Effector memory CD8-positive, alpha-beta T cell (primary cell): ENCODE measurements around the gene STX17.
"Not testable (repeated sequence)": the region's sequence is repeated elsewhere in the genome, so short reads cannot be mapped to it uniquely, and the experiment has no call there.

Source experiments
- ATAC-seq: fragments of 150-1000 bp; cut with Tn5 transposase; replicated peaks from 2 replicates; pipeline ENCODE4 v1.10.0; 2021; ENCODE audit warnings: mild to moderate bottlenecking, moderate library complexity
- DNase-seq, 3 experiments: peaks; one replicate each; pipeline ENCODE4 v3.0.0; 2021
- H3K27ac Mint-ChIP-seq, 2 donors: one replicate each; pipeline ENCODE4 v1.8.0; 2022; ENCODE audit warnings: mild to moderate bottlenecking in 2 of 2, mixed read lengths in 2 of 2, moderate library complexity in 2 of 2
- H3K27me3 Mint-ChIP-seq, 2 donors: one replicate each; pipeline ENCODE4 v1.8.0; 2022; ENCODE audit warnings: mixed read lengths in 2 of 2
- H3K36me3 Mint-ChIP-seq: one replicate; pipeline ENCODE4 v1.8.0; 2022; ENCODE audit warnings: mild to moderate bottlenecking, moderate library complexity, mixed read lengths; ENCODE audit not compliant: insufficient read depth
- H3K4me1 Mint-ChIP-seq, 2 donors: one replicate each; pipeline ENCODE4 v1.8.0; 2022; ENCODE audit warnings: low read depth in 2 of 2, mixed read lengths in 2 of 2
- H3K4me3 Mint-ChIP-seq, 2 donors: one replicate each; pipeline ENCODE4 v1.8.0; 2022; ENCODE audit warnings: mild to moderate bottlenecking in 2 of 2, mixed read lengths in 2 of 2, moderate library complexity in 2 of 2
- H3K9me3 Mint-ChIP-seq, 2 donors: one replicate each; pipeline ENCODE4 v1.8.0; 2022; ENCODE audit warnings: mixed read lengths in 2 of 2

STX17 gene

DNA sequence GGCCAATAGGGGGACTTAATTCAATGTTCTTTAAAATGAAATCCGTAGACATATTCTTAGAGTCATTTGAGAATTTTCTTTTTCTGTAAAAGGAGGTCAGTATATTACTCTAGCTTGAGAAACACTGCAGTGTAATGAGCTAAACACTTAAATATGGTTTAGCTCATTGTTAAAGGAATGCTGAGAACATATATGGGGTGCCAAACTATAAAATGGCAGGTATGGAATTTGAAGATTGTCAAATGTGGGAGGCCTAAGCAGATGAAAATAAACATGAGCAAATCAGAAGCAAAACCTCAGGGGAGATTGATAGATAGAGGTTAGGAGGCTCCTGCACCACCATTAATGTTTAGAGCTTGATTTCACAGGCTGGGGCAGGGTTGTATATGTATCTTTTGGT lies 57.9 kb downstream of the STX17 start:
- H3K27ac Mint-ChIP-seq = peak overlapping the region in 1 of 2 donors; percentile 29
- H3K27me3 Mint-ChIP-seq = no peaks in the 10 kb centered on the region
- no peaks in the 10 kb centered on the region for H3K9me3 Mint-ChIP-seq
- DNase-seq (no peak), ATAC-seq (no peak)
- no peak overlapping the region for H3K4me3 Mint-ChIP-seq
- H3K36me3 Mint-ChIP-seq = peaks cover 37% of the 10 kb centered on the region
- no peaks in the 10 kb centered on the region for H3K4me1 Mint-ChIP-seq

DNA sequence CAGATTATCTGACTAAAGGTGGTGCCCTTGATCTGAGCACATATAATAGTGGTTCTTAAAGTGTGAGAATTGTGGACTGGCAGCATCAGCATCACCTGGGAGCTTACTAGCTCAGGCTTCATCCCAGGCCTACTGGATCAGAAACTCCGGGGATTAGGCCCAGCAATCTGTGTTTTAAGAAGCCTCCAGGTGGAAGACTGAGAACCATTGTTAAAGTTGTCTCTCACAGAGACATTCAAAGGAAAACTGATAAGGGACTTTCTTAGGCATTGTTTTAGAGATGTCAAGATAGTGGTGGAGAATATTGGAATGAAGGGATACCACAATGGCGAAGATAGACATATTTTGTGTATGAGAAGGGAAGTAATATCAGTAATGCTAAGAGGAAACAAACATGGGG lies 59.5 kb downstream of the STX17 start:
- Mint-ChIP-seq H3K27me3 (no peaks in the 10 kb centered on the region), H3K36me3 (peaks cover 22% of the 10 kb centered on the region), H3K9me3 (no peaks in the 10 kb centered on the region), H3K4me1 (no peaks in the 10 kb centered on the region), H3K27ac (no peak overlapping the region), H3K4me3 (no peak overlapping the region)
- no peak for DNase-seq
- ATAC-seq = no peak

DNA sequence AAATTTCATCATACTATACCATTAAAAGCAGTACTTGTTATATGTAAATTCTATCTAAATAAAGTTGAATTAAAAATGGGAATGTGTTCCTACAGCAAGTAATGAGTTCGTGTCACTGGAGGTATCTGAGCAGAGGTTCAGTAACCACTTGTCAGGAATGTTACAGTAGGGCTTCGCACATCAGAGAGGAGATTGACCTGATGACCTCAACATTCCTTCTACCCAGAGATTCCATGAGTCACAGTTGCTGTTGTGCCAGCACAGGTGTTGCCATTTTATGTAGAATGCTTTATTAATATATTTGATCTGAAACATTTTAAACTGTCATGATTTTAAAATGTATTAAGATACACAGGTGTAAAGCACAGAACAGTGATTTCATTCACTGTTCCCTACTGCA lies 60.3 kb downstream of the STX17 start:
- DNase-seq = no peak
- Mint-ChIP-seq H3K4me3 (no peak overlapping the region), H3K27me3 (no peaks in the 10 kb centered on the region), H3K4me1 (no peaks in the 10 kb centered on the region), H3K9me3 (no peaks in the 10 kb centered on the region), H3K27ac (no peak overlapping the region), H3K36me3 (peaks cover 18% of the 10 kb centered on the region)
- ATAC-seq = no peak

DNA sequence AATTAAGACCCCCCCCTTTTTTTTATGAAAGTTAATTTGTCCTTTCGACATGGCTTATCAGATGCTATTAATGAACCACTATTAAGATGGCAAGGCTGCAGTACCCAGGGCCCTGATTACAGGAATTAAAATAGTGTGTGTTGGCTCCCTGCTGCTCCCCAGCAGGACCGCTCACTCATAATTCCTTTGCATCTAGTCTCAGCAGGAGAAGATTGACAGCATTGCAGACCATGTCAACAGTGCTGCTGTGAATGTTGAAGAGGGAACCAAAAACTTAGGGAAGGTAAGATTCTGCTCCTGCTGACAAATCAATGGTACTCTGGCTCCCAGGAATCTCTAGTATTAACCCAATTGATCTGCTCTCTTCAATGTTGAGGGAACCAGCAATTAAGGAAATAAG lies 61.0 kb downstream of the STX17 start:
- Mint-ChIP-seq H3K27ac (peak overlapping the region in 1 of 2 donors; percentile 7), H3K27me3 (no peaks in the 10 kb centered on the region), H3K36me3 (peaks cover 16% of the 10 kb centered on the region), H3K4me1 (no peaks in the 10 kb centered on the region), H3K4me3 (no peak overlapping the region), H3K9me3 (no peaks in the 10 kb centered on the region)
- ATAC-seq (no peak), DNase-seq (no peak)

DNA sequence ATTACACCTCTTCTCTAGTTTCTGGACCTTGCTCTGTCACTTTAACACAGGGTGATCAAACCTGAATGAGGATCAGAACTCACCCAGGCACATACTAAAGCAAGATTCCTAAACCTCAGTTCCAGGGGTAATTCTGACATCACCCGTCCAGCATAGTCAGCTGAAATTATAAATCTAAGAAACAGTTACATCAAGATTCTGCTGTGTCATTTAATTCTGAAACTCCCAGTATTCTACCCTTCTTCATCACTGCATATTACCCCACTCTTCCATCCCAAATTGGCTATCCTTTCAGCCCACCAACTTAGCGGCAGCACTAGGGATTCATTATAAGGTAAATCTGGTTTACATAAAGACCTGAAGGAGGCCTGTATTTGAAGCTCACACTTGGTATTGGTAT lies 64.0 kb downstream of the STX17 start:
- H3K9me3 Mint-ChIP-seq = no peaks in the 10 kb centered on the region
- H3K4me1 Mint-ChIP-seq = no peaks in the 10 kb centered on the region
- H3K4me3 Mint-ChIP-seq = no peak overlapping the region
- DNase-seq = no peak
- no peaks in the 10 kb centered on the region for H3K27me3 Mint-ChIP-seq
- ATAC-seq = no peak
- H3K27ac Mint-ChIP-seq = peak overlapping the region in 1 of 2 donors; percentile 17
- peaks cover 15% of the 10 kb centered on the region for H3K36me3 Mint-ChIP-seq

DNA sequence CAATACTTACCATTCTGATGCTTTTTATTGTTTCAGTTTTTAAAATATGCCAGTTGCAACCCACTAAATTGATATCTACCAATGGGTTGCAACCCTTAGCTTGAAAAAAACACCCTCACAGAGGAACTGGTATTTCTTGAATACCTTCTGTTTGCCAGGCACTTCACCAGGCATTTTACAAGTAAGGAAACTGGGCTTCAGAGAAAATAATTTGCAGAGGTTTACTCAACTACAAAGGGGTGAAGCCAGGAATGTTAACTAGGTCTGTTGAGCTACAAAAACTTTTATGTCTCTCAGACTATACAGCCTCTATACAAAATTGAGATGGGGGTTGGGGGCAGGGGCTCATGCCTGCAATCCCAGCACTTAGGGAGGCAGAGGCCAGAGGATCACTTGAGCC lies 65.0 kb downstream of the STX17 start:
- DNase-seq (no peak), ATAC-seq (no peak)
- H3K36me3 Mint-ChIP-seq = peaks cover 11% of the 10 kb centered on the region
- H3K4me3 Mint-ChIP-seq = no peak overlapping the region
- H3K4me1 Mint-ChIP-seq = peaks cover 0 to 2% of the 10 kb centered on the region in 2 donors
- no peaks in the 10 kb centered on the region for H3K27me3 Mint-ChIP-seq
- no peak overlapping the region for H3K27ac Mint-ChIP-seq
- no peaks in the 10 kb centered on the region for H3K9me3 Mint-ChIP-seq

DNA sequence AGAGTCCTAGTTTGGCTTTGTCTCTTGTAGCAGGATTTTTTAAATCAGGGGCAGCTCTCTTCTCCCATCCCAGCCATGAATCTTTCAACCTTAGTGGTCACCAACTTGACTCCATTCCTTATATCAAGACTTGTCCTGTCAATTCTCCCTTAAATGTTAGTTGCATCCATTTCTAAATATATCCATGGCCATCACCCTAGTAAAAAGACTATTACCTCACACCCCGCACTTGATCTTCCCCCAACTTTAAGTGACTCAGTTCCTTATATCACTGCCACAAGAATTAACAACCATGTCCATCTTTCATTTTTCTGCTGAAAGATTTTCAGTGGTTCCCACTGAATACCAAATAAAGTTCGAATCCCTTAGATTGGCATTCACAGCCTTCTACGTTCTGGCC lies 67.0 kb downstream of the STX17 start:
- Mint-ChIP-seq H3K4me3 (no peak overlapping the region), H3K4me1 (peaks cover 0 to 2% of the 10 kb centered on the region in 2 donors), H3K9me3 (no peaks in the 10 kb centered on the region), H3K36me3 (peaks cover 10% of the 10 kb centered on the region), H3K27ac (no peak overlapping the region), H3K27me3 (no peaks in the 10 kb centered on the region)
- no peak for ATAC-seq
- no peak for DNase-seq

DNA sequence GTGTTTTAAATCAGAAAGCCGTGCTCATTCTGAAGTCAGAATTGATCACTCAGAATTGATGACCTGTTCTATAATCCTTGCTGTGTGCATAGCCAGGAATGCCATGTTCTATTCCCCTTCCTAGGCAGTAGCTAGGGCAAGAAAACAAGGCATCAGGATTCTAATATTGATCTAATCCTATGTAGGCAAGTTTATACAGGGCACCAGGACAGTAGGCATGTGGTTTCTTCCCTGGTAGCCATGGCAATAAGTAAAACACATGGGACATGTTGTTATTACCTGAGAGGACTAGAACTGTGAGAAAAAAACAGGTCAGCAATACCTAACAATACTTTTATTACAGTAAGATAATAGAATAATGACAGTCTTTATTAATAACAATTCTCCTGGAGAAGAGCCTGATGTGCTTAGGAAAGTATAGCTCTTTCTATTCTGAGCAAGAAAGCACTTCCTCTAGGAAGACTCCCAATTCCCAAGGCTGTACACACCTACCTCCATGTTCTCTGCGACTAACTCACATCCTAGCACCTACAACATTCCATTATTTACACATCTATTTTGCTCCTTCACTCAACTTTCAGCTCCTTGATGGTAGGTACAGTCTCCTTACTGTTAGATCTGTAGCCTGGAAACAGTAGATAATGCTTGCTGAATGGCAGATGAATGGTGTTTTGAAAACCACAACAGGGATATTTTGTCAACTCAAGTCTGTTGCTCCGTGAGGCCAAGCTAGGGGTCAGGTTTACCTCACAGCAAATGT lies 70.8 kb downstream of the STX17 start:
- DNase-seq (no peak), ATAC-seq (no peak)
- Mint-ChIP-seq H3K27ac (no peak overlapping the region), H3K36me3 (peaks cover 7% of the 10 kb centered on the region), H3K4me1 (peaks cover 4 to 6% of the 10 kb centered on the region in 2 donors), H3K27me3 (no peaks in the 10 kb centered on the region), H3K4me3 (no peak overlapping the region), H3K9me3 (no peaks in the 10 kb centered on the region)

DNA sequence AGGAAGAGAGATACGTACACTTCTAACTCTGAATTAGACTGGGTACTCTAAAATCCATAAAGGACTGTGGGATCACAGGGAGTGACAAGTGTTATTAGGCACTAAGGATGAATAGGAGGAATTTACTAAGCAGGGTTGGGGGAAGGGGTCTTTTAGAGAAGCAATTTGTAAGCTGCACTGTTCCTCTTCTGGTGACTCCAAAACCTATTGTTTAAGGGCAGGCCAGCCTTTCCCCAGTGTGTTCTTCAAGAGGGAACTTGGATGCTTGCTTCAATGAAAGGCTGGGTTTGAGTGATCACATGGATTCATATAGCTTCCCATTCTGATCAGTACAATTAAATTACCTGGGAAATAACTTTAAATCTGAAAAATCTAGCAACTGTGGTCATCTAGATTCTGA lies 71.8 kb downstream of the STX17 start:
- H3K27ac Mint-ChIP-seq = peak overlapping the region; percentile 29 to 38
- no peak overlapping the region for H3K4me3 Mint-ChIP-seq
- DNase-seq = no peak
- H3K27me3 Mint-ChIP-seq = no peaks in the 10 kb centered on the region
- peaks cover 4 to 6% of the 10 kb centered on the region in 2 donors for H3K4me1 Mint-ChIP-seq
- no peaks in the 10 kb centered on the region for H3K9me3 Mint-ChIP-seq
- ATAC-seq = no peak
- H3K36me3 Mint-ChIP-seq = peaks cover 13% of the 10 kb centered on the region

DNA sequence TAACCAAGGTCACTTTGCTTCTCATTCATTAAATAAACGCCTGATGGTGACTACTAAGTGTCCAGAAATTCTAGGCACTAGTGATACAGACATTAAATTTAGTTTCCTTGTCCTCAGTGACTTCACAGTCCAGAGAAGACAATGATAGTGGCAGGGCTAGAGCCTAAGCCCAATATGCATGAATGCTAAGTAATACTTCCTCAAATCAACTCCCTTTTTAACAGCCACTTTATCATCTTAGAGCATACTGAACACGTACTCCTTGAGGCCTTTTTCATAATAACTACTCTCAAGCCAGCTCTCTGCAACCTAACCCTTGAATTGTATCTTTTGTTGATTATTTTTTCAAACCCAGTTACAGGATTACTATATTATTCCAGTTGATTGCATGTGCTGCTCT lies 74.1 kb downstream of the STX17 start:
- Mint-ChIP-seq H3K9me3 (no peaks in the 10 kb centered on the region), H3K4me3 (no peak overlapping the region), H3K27me3 (no peaks in the 10 kb centered on the region), H3K36me3 (peaks cover 11% of the 10 kb centered on the region), H3K27ac (no peak overlapping the region), H3K4me1 (peaks cover 4 to 6% of the 10 kb centered on the region in 2 donors)
- no peak for DNase-seq
- no peak for ATAC-seq

DNA sequence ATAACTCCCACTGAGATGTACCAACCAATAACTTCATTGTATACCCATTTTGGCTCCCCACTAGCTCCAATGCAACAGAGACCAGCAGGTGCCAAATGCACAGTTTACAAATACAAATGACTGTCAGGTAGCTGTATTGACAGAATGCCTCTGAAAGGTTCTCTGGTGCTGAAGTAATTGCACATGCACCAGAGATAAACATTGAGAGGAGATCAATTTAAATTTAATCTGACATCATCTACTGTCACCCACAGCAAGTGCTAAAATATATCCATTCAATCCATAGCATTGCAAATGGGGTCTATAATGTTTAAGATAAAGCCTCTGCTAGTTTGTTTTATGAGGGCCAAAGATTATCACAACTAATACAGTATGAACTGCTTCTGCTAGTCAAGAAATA lies 80.2 kb downstream of the STX17 start:
- Mint-ChIP-seq H3K9me3 (peaks cover 0 to 11% of the 10 kb centered on the region in 2 donors), H3K36me3 (peaks cover 10% of the 10 kb centered on the region), H3K4me3 (no peak overlapping the region), H3K27me3 (no peaks in the 10 kb centered on the region), H3K4me1 (peaks cover 0 to 21% of the 10 kb centered on the region in 2 donors), H3K27ac (peak overlapping the region in 1 of 2 donors; percentile 3)
- ATAC-seq (no peak), DNase-seq (no peak)

DNA sequence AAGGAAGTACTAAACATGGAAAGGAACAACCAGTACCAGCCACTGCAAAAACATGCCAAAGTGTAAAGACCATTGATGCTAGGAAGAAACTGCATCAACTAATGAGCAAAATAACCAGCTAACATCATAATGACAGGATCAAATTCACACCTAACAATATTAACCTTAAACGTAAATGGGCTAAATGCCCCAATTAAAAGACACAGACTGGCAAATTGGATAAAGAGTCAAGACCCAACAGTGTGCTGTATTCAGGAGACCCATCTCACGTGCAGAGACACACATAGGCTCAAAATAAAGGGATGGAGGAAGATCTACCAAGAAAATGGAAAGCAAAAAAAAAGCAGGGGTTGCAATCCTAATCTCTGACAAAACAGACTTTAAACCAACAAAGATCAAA lies 84.1 kb downstream of the STX17 start:
- Mint-ChIP-seq H3K9me3 (peaks cover 0 to 11% of the 10 kb centered on the region in 2 donors), H3K4me1 (peaks cover 0 to 24% of the 10 kb centered on the region in 2 donors)
- not testable (repeated sequence) for H3K4me3 Mint-ChIP-seq, ATAC-seq, H3K27me3 Mint-ChIP-seq, DNase-seq, H3K27ac Mint-ChIP-seq, H3K36me3 Mint-ChIP-seq

DNA sequence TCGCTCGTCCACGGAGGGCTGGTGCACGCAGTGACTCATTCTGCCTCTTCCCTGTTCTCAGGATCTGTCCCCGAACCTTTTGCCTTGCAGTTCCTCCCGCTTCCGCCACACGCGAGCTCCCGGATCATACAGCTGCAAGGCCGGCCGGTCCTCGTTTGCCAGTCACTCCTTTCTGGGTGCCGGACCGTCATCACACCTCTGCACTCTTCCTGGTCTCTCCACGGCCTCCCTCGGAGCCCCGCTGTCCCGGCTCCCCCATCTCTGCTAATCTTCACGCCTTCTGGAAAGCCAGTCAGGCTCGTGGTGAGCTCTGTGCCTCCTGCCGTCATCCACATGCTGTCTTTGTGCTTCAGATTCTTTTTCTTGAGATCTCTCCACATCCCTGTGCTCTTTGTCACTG lies 91.8 kb downstream of the STX17 start:
- DNase-seq = no peak
- H3K36me3 Mint-ChIP-seq = peaks cover 12% of the 10 kb centered on the region
- peaks cover 2 to 7% of the 10 kb centered on the region in 2 donors for H3K4me1 Mint-ChIP-seq
- no peak overlapping the region for H3K27ac Mint-ChIP-seq
- no peak overlapping the region for H3K4me3 Mint-ChIP-seq
- no peaks in the 10 kb centered on the region for H3K9me3 Mint-ChIP-seq
- no peaks in the 10 kb centered on the region for H3K27me3 Mint-ChIP-seq
- ATAC-seq = no peak

DNA sequence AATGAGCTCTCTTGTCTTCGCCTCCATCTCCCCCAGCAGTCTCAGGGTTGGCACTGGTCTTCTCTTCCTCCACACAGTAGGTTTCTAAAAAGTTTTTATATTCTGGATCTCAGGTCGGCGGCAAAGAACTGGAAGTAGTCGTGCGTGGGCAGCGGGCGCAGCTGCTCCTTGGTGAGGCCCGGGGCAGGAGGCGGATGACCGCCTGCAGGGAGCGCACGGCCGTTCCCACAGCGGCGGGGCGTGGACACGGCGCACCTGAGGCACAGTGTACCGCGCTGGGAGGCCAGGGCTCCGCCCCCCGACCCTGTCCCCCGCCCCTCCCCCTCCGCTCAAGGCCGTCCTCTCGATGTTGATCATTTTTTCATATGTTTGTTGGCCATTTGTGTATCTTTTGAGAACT lies 92.4 kb downstream of the STX17 start:
- no peak overlapping the region for H3K4me3 Mint-ChIP-seq
- H3K27me3 Mint-ChIP-seq = no peaks in the 10 kb centered on the region
- ATAC-seq = no peak
- H3K27ac Mint-ChIP-seq = peak overlapping the region in 1 of 2 donors; percentile 14
- peaks cover 12% of the 10 kb centered on the region for H3K36me3 Mint-ChIP-seq
- no peaks in the 10 kb centered on the region for H3K9me3 Mint-ChIP-seq
- peaks cover 2 to 7% of the 10 kb centered on the region in 2 donors for H3K4me1 Mint-ChIP-seq
- DNase-seq = no peak
